Measurements from ENCODE around the gene GABRA4. TPM values are rescaled to one million over a fixed set of nuclear protein-coding genes. Genes with fewer than 3 reads are reported as not detected.
A peak's percentile ranks its signal among the peaks of the same experiment; 100 is the strongest.

Gene GABRA4
- total RNA-seq, 6 experiments from 2014 or later = not detected

GRCh38 chr4:46946919-46947536 lies 46.4 kb downstream of the GABRA4 start:
- no peaks in the 10 kb centered on the region for H3K27me3 Mint-ChIP-seq (ENCODE audit: insufficient read depth)
- TF ChIP-seq CTCF (IDR thresholded peaks at IDR 0.05) = no peak
- no peaks in the 10 kb centered on the region for H3K4me1 Mint-ChIP-seq (ENCODE audit: low read depth)
- H3K36me3 Mint-ChIP-seq (ENCODE audit: low read depth) = no peaks in the 10 kb centered on the region
- no peaks in the 10 kb centered on the region; the same call in 1 of the 2 replicates for H3K9me3 Mint-ChIP-seq
- DNase-seq = no peak
- H3K27ac Mint-ChIP-seq = no peak overlapping the region
- H3K4me3 Mint-ChIP-seq = no peak overlapping the region

GRCh38 chr4:46945062-46945461 lies 48.3 kb downstream of the GABRA4 start:
- Mint-ChIP-seq H3K27ac (no peak overlapping the region), H3K36me3 (ENCODE audit: low read depth) (no peaks in the 10 kb centered on the region), H3K4me3 (no peak overlapping the region), H3K9me3 (no peaks in the 10 kb centered on the region; the same call in 1 of the 2 replicates), H3K27me3 (ENCODE audit: insufficient read depth) (no peaks in the 10 kb centered on the region), H3K4me1 (ENCODE audit: low read depth) (no peaks in the 10 kb centered on the region)
- DNase-seq = no peak
- TF ChIP-seq CTCF (IDR thresholded peaks at IDR 0.05) = no peak

DNA sequence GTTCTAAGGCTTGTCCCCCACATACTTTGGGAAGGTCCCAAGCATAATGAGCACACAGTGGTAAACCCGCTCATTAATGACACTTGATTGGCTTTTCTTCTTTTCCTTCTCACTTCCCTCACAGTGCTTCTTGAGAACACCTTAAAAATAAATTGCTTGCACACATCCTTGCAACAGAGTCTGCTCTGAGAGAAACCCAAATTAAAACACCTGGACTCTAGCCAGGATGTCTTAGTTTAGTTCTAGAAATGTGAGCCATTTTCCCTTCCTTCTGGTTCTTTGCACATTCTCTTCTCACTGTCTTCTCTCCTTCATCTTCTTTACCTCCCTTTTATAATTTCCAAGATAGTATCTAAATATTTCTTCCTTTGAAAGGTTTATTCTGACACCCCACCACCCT lies 49.0 kb downstream of the GABRA4 start:
- no peaks in the 10 kb centered on the region for H3K4me1 Mint-ChIP-seq (ENCODE audit: low read depth)
- no peak for DNase-seq
- no peaks in the 10 kb centered on the region for H3K27me3 Mint-ChIP-seq (ENCODE audit: insufficient read depth)
- H3K9me3 Mint-ChIP-seq = no peaks in the 10 kb centered on the region; the same call in 1 of the 2 replicates
- no peak overlapping the region for H3K27ac Mint-ChIP-seq
- no peak for TF ChIP-seq CTCF (IDR thresholded peaks at IDR 0.05)
- no peak overlapping the region for H3K4me3 Mint-ChIP-seq
- no peaks in the 10 kb centered on the region for H3K36me3 Mint-ChIP-seq (ENCODE audit: low read depth)

GRCh38 chr4:46937493-46937892 lies 55.9 kb downstream of the GABRA4 start:
- Mint-ChIP-seq H3K36me3 (ENCODE audit: low read depth) (no peaks in the 10 kb centered on the region), H3K27ac (no peak overlapping the region), H3K4me1 (ENCODE audit: low read depth) (peaks cover 5% of the 10 kb centered on the region; the same call in 1 of the 2 replicates), H3K4me3 (no peak overlapping the region), H3K27me3 (ENCODE audit: insufficient read depth) (no peaks in the 10 kb centered on the region), H3K9me3 (no peaks in the 10 kb centered on the region)
- no peak for DNase-seq
- peak; percentile 60 for TF ChIP-seq CTCF (IDR thresholded peaks at IDR 0.05)

GRCh38 chr4:46934726-46935125 lies 58.7 kb downstream of the GABRA4 start:
- Mint-ChIP-seq H3K27ac (no peak overlapping the region), H3K27me3 (ENCODE audit: insufficient read depth) (no peaks in the 10 kb centered on the region), H3K4me3 (no peak overlapping the region), H3K36me3 (ENCODE audit: low read depth) (no peaks in the 10 kb centered on the region), H3K9me3 (no peaks in the 10 kb centered on the region), H3K4me1 (ENCODE audit: low read depth) (peaks cover 5% of the 10 kb centered on the region; the same call in 1 of the 2 replicates)
- TF ChIP-seq CTCF (IDR thresholded peaks at IDR 0.05) = no peak
- no peak for DNase-seq
